Skeletal muscle tissue (tissue), 4 donors: ENCODE data around the gene MTUS2. TPM values are rescaled to one million over a fixed set of nuclear protein-coding genes. Genes with fewer than 3 reads are reported as not detected.

ENCODE experiments used
- H3K27ac ChIP-seq: one replicate; pipeline ENCODE4 v1.7.0; 2013; ENCODE audit warnings: mild to moderate bottlenecking, low read depth, low read length, inconsistent platforms
- H3K27me3 ChIP-seq, 3 donors: one replicate each; pipeline ENCODE4 v1.7.0; 2013; ENCODE audit warnings: low read length in 3 of 3; ENCODE audit not compliant: control insufficient read depth in 3 of 3, insufficient read depth in 3 of 3
- H3K36me3 ChIP-seq, 3 donors: one replicate each; pipeline ENCODE4 v1.7.0; 2013; ENCODE audit warnings: low read length in 3 of 3; ENCODE audit not compliant: control insufficient read depth in 3 of 3, insufficient read depth in 3 of 3
- H3K4me1 ChIP-seq, 3 donors: one replicate each; pipeline ENCODE4 v1.7.0; 2013; ENCODE audit warnings: low read length in 3 of 3, mild to moderate bottlenecking in 3 of 3; ENCODE audit not compliant: control insufficient read depth in 3 of 3, insufficient read depth in 3 of 3
- H3K4me3 ChIP-seq, 3 donors: one replicate each; pipeline ENCODE4 v1.7.0; 2013; ENCODE audit warnings: low read length in 3 of 3
- H3K9ac ChIP-seq, 3 donors: one replicate each; pipeline ENCODE4 v1.7.0; 2013; ENCODE audit warnings: low read length in 3 of 3, mild to moderate bottlenecking in 3 of 3, moderate library complexity in 2 of 3, low read depth in 1 of 3
- H3K9me3 ChIP-seq, 3 donors: one replicate each; pipeline ENCODE4 v1.7.0; 2013; ENCODE audit warnings: low read length in 3 of 3; ENCODE audit not compliant: control insufficient read depth in 3 of 3
- total RNA-seq: library from RNA; depleted of rRNA; stranded (reverse); fragments of >200 nt; gene quantifications from one replicate; pipeline ENCODE4 v1.2.3, GENCODE V29; 2014
- donor health status: Osteomylitis.

The MTUS2 gene
- total RNA-seq, 1 donor from 2014 or later: 4.2 TPM

- Histone ChIP-seq H3K9me3 (no peaks in the 10 kb centered on the region), H3K27me3 (no peaks in the 10 kb centered on the region), H3K27ac (no peak overlapping the region), H3K4me3 (no peak overlapping the region), H3K4me1 (no peaks in the 10 kb centered on the region), H3K9ac (no peak overlapping the region), H3K36me3 (no peaks in the 10 kb centered on the region)
These were observed 344.0 kb downstream of the MTUS2 start for GRCh38 chr13:29164116-29164515.

- Histone ChIP-seq H3K27me3 (no peaks in the 10 kb centered on the region), H3K9me3 (no peaks in the 10 kb centered on the region), H3K4me3 (no peak overlapping the region), H3K27ac (no peak overlapping the region), H3K4me1 (no peaks in the 10 kb centered on the region), H3K9ac (no peak overlapping the region), H3K36me3 (no peaks in the 10 kb centered on the region)
These were observed 345.1 kb downstream of the MTUS2 start for GRCh38 chr13:29165216-29165615.

GRCh38 chr13:29165840-29166239, 345.7 kb downstream of the MTUS2 start:
- Histone ChIP-seq H3K36me3 (no peaks in the 10 kb centered on the region), H3K4me3 (no peak overlapping the region), H3K27ac (no peak overlapping the region)

GRCh38 chr13:29170436-29171082, 350.4 kb downstream of the MTUS2 start:
- Histone ChIP-seq H3K27ac (no peak overlapping the region), H3K9ac (no peak overlapping the region), H3K4me3 (no peak overlapping the region)

More at GRCh38 chr13:29165840-29166239, 345.7 kb downstream of the MTUS2 start:
- Histone ChIP-seq H3K4me1 (no peaks in the 10 kb centered on the region), H3K27me3 (no peaks in the 10 kb centered on the region), H3K9ac (no peak overlapping the region), H3K9me3 (no peaks in the 10 kb centered on the region)

GRCh38 chr13:29171244-29171643, 351.1 kb downstream of the MTUS2 start:
- Histone ChIP-seq H3K36me3 (no peaks in the 10 kb centered on the region), H3K27me3 (no peaks in the 10 kb centered on the region), H3K27ac (no peak overlapping the region), H3K9ac (no peak overlapping the region), H3K4me1 (no peaks in the 10 kb centered on the region), H3K9me3 (no peaks in the 10 kb centered on the region), H3K4me3 (no peak overlapping the region)

More at GRCh38 chr13:29170436-29171082, 350.4 kb downstream of the MTUS2 start:
- Histone ChIP-seq H3K4me1 (no peaks in the 10 kb centered on the region), H3K9me3 (no peaks in the 10 kb centered on the region), H3K27me3 (no peaks in the 10 kb centered on the region), H3K36me3 (no peaks in the 10 kb centered on the region)

GRCh38 chr13:29174093-29174492, 354.0 kb downstream of the MTUS2 start:
- Histone ChIP-seq H3K27me3 (no peaks in the 10 kb centered on the region), H3K9ac (no peak overlapping the region), H3K4me1 (no peaks in the 10 kb centered on the region), H3K36me3 (no peaks in the 10 kb centered on the region), H3K4me3 (no peak overlapping the region), H3K9me3 (no peaks in the 10 kb centered on the region), H3K27ac (no peak overlapping the region)

- Histone ChIP-seq H3K27me3 (no peaks in the 10 kb centered on the region), H3K27ac (no peak overlapping the region), H3K4me3 (no peak overlapping the region), H3K4me1 (no peaks in the 10 kb centered on the region), H3K9me3 (no peaks in the 10 kb centered on the region), H3K36me3 (no peaks in the 10 kb centered on the region), H3K9ac (no peak overlapping the region)
These were observed 355.2 kb downstream of the MTUS2 start for GRCh38 chr13:29175250-29175873.

- H3K4me3 ChIP-seq: no peak overlapping the region
These were observed 359.9 kb downstream of the MTUS2 start for GRCh38 chr13:29180055-29180454.

GRCh38 chr13:29182216-29182615, 362.1 kb downstream of the MTUS2 start:
- no peaks in the 10 kb centered on the region for H3K4me1 ChIP-seq

More at GRCh38 chr13:29180055-29180454, 359.9 kb downstream of the MTUS2 start:
- H3K27me3 ChIP-seq: no peaks in the 10 kb centered on the region
- peaks cover 0 to 8% (median 0%) of the 10 kb centered on the region in 3 donors for H3K9me3 ChIP-seq
- no peak overlapping the region for H3K27ac ChIP-seq
- no peaks in the 10 kb centered on the region for H3K4me1 ChIP-seq
- no peaks in the 10 kb centered on the region for H3K36me3 ChIP-seq
- H3K9ac ChIP-seq: no peak overlapping the region

GRCh38 chr13:29185926-29186325, 365.8 kb downstream of the MTUS2 start:
- Histone ChIP-seq H3K27ac (no peak overlapping the region), H3K27me3 (no peaks in the 10 kb centered on the region), H3K4me3 (no peak overlapping the region), H3K9me3 (peaks cover 0 to 10% (median 0%) of the 10 kb centered on the region in 3 donors), H3K9ac (no peak overlapping the region), H3K4me1 (no peaks in the 10 kb centered on the region), H3K36me3 (no peaks in the 10 kb centered on the region)

More at GRCh38 chr13:29182216-29182615, 362.1 kb downstream of the MTUS2 start:
- Histone ChIP-seq H3K9me3 (peaks cover 0 to 10% (median 0%) of the 10 kb centered on the region in 3 donors), H3K36me3 (no peaks in the 10 kb centered on the region), H3K4me3 (no peak overlapping the region), H3K27me3 (no peaks in the 10 kb centered on the region), H3K27ac (no peak overlapping the region), H3K9ac (no peak overlapping the region)
